ENCODE data around the gene DUSP21. TPM values are rescaled to one million over a fixed set of nuclear protein-coding genes. Genes with fewer than 3 reads are reported as not detected.
"Not testable (repeated sequence)": the region's sequence is repeated elsewhere in the genome, so short reads cannot be mapped to it uniquely, and the experiment has no call there.

DUSP21 gene
- total RNA-seq, 4 donors from 2014 or later = not detected

DNA sequence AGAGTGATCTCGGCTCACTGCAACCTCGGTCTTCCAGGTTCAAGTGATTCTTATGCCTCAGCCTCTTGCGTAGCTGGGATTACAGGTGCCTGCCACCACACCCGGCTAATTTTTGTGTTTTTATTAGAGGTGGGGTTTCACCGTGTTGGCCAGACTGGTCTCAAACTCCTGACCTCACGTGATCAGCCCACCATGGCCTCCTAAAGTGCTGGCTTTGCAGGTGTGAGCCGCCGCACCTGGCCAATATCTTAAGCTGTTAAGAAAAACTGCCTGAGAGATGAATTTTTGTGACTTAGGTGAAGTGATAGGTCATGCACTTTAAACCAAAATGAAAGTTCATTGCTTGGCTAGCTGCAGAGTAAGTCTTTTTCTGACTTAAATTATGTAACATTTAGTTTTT, 35.0 kb downstream of the DUSP21 start:
- Histone ChIP-seq H3K4me1 (no peaks in the 10 kb centered on the region), H3K27ac (no peak overlapping the region), H3K27me3 (no peaks in the 10 kb centered on the region), H3K9me3 (no peaks in the 10 kb centered on the region), H3K36me3 (no peaks in the 10 kb centered on the region), H3K4me3 (no peak overlapping the region)
- no peak for DNase-seq
- no peak for TF ChIP-seq POLR2A (IDR thresholded peaks at IDR 0.05)
- TF ChIP-seq, protein P1, sequence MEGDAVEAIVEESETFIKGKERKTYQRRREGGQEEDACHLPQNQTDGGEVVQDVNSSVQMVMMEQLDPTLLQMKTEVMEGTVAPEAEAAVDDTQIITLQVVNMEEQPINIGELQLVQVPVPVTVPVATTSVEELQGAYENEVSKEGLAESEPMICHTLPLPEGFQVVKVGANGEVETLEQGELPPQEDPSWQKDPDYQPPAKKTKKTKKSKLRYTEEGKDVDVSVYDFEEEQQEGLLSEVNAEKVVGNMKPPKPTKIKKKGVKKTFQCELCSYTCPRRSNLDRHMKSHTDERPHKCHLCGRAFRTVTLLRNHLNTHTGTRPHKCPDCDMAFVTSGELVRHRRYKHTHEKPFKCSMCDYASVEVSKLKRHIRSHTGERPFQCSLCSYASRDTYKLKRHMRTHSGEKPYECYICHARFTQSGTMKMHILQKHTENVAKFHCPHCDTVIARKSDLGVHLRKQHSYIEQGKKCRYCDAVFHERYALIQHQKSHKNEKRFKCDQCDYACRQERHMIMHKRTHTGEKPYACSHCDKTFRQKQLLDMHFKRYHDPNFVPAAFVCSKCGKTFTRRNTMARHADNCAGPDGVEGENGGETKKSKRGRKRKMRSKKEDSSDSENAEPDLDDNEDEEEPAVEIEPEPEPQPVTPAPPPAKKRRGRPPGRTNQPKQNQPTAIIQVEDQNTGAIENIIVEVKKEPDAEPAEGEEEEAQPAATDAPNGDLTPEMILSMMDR (IDR thresholded peaks at IDR 0.05) = no peak

DNA sequence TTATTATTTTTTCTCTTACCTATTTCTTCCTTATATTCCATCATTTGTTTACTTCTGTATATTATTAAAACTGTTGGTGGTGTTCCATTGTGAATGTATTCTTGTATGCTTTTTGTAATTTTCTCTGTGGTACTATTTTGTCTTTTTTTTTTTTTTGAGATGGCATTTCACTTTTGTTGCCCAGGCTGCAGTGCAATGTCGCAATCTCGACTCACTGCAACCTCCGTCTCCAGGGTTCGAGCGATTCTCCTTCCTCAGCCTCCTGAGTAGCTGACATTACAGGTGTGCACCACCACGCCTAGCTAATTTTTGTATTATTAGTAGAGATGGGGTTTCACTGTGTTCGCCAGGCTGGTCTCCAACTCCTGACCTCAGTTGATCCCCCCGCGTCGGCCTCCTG, 37.7 kb downstream of the DUSP21 start:
- no peak overlapping the region for H3K27ac ChIP-seq
- no peak for DNase-seq
- no peaks in the 10 kb centered on the region for H3K27me3 ChIP-seq
- no peak for TF ChIP-seq POLR2A (IDR thresholded peaks at IDR 0.05)
- TF ChIP-seq, protein P1 (IDR thresholded peaks at IDR 0.05) = no peak
- no peaks in the 10 kb centered on the region for H3K4me1 ChIP-seq
- H3K4me3 ChIP-seq = no peak overlapping the region
- no peaks in the 10 kb centered on the region for H3K36me3 ChIP-seq
- no peaks in the 10 kb centered on the region for H3K9me3 ChIP-seq

DNA sequence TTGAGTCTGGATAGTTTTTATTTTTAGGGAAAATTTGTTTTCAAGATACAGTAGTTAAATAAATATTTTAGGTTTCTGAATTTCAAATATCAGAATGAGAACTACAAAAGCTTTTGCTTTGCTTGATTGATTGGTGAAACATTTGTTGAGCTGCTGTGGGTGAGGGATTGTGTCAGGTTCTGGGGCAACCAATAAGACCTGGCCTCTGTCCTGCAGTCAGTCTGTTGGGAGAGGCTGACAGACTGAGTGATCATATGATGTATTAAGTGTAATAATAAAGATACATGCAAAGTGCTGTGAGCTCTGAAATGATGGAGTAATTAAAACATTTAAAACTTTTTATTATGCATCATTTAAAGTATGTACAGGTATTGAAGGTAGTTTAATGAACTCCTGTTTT, 38.8 kb downstream of the DUSP21 start:
- H3K4me3 ChIP-seq = no peak overlapping the region
- DNase-seq = no peak
- no peak overlapping the region for H3K27ac ChIP-seq
- no peaks in the 10 kb centered on the region for H3K9me3 ChIP-seq
- TF ChIP-seq POLR2A (IDR thresholded peaks at IDR 0.05) = no peak
- TF ChIP-seq, protein P1 (IDR thresholded peaks at IDR 0.05) = no peak
- no peaks in the 10 kb centered on the region for H3K4me1 ChIP-seq
- no peaks in the 10 kb centered on the region for H3K36me3 ChIP-seq
- H3K27me3 ChIP-seq = no peaks in the 10 kb centered on the region

DNA sequence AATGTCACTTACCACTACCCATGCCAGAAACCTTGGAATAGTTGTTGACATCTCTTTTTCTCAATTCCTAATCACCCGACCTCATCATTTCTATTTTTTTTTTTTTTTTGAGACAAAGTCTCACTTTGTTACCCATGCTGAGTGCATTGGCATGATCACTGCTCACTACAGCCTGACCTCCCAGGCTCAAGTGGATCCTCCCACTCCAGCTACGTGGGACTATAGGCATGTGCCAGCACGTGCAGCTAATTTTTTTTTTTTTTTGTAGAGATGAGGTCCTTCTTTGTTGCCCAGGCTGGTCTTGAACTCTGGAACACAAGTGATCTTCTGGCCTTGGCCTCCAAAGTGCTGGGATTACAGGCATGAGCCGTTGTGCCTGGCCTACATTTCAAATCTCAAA, 41.1 kb downstream of the DUSP21 start:
- Histone ChIP-seq H3K36me3 (no peaks in the 10 kb centered on the region), H3K27me3 (no peaks in the 10 kb centered on the region), H3K4me1 (no peaks in the 10 kb centered on the region), H3K9me3 (no peaks in the 10 kb centered on the region), H3K27ac (no peak overlapping the region), H3K4me3 (no peak overlapping the region)
- no peak for DNase-seq
- no peak for TF ChIP-seq POLR2A (IDR thresholded peaks at IDR 0.05)
- TF ChIP-seq, protein P1 (IDR thresholded peaks at IDR 0.05) = no peak

DNA sequence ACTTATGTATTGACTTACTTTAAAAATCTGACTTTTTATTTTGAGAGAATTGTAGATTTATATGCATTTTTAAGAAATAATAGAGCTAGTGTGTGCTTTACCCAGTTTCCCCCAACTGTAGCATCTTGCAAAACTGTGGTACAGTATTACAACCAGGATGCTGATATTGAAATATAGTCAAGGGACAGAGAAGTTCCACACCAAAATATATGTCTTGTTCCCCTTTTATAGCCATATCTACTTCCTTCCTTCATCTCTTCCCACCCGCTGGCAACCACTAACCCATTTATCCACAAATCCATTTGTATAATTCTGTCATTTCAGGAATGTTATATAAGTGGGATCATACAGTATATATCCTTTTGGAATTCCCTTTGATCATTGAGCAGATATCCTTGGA, 46.0 kb downstream of the DUSP21 start:
- DNase-seq = no peak
- Histone ChIP-seq H3K9me3 (no peaks in the 10 kb centered on the region), H3K36me3 (no peaks in the 10 kb centered on the region), H3K4me3 (no peak overlapping the region), H3K4me1 (no peaks in the 10 kb centered on the region), H3K27me3 (no peaks in the 10 kb centered on the region), H3K27ac (no peak overlapping the region)
- TF ChIP-seq, protein P1 (IDR thresholded peaks at IDR 0.05) = no peak
- TF ChIP-seq POLR2A (IDR thresholded peaks at IDR 0.05) = no peak

DNA sequence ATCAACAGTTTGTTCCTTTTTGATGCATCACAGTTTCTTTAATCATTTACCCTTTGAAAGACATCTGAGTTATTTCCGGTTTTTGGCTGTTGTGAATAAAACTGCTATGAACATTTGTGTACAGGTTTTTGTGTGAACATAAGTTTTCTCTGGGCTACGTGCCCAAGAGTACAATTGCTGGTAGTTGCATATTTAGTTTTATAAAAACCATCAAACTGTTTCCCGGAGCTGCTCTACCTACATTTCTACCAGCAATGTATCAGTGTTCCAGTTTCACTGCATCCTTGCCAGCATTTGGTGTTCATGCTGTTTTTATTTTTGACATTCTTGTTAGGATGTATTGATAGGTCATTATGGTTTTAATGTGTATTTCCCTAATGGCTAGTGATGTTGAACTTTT, 46.4 kb downstream of the DUSP21 start:
- H3K36me3 ChIP-seq = no peaks in the 10 kb centered on the region
- H3K4me1 ChIP-seq = no peaks in the 10 kb centered on the region
- no peak overlapping the region for H3K4me3 ChIP-seq
- no peak for TF ChIP-seq POLR2A (IDR thresholded peaks at IDR 0.05)
- TF ChIP-seq, protein P1 (IDR thresholded peaks at IDR 0.05) = no peak
- no peak for DNase-seq
- H3K9me3 ChIP-seq = no peaks in the 10 kb centered on the region
- H3K27ac ChIP-seq = no peak overlapping the region
- no peaks in the 10 kb centered on the region for H3K27me3 ChIP-seq

DNA sequence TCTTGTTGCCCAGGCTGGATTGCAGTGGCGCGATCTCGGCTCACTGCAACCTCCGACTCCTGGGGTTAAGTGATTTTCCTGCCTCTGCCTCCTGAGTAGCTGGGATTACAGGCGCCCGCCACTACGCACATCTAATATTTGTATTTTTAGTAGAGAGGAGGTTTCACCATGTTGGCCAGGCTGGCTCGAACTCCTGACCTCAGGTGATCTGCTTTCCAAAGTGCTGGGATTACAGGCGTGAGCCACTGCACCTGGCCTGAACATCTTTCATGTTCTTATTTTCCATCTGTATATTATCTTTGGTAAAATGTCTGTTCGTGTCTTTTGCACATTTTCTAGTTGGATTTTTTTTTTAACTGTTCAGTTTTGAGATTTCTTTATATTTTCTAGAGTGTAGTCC, 46.9 kb downstream of the DUSP21 start:
- not testable (repeated sequence) for H3K27ac ChIP-seq, H3K27me3 ChIP-seq, DNase-seq, H3K4me1 ChIP-seq, H3K4me3 ChIP-seq, H3K9me3 ChIP-seq, H3K36me3 ChIP-seq
